ENCODE data around the gene CPNE9. TPM values are rescaled to one million over a fixed set of nuclear protein-coding genes. Genes with fewer than 3 reads are reported as not detected.

CPNE9 gene
- total RNA-seq, 1 experiment from 2014 or later = not detected

- Histone ChIP-seq H3K9me3 (no peaks in the 10 kb centered on the region), H3K27me3 (replicated peaks; ENCODE audit: control insufficient read depth, insufficient read depth, low read length) (no peaks in the 10 kb centered on the region), H3K4me3 (ENCODE audit: low read depth, low read length) (peak within 1 kb of the TSS; percentile 94), H3K36me3 (ENCODE audit: control insufficient read depth, insufficient read depth, low read length) (peaks cover 1% of the 10 kb centered on the region; the same call in 1 of the 2 replicates), H3K4me1 (peaks cover 8% of the 10 kb centered on the region; the same call in 1 of the 2 replicates)
- Mint-ChIP-seq H3K36me3 (ENCODE audit: insufficient read depth, unreplicated experiment) (peaks cover 24% of the 10 kb centered on the region), H3K27ac (ENCODE audit: unreplicated experiment) (peak within 1 kb of the TSS; percentile 89), H3K4me3 (ENCODE audit: unreplicated experiment) (peak within 1 kb of the TSS; percentile 88), H3K9me3 (ENCODE audit: unreplicated experiment) (no peaks in the 10 kb centered on the region), H3K4me1 (ENCODE audit: low read depth, unreplicated experiment) (no peaks in the 10 kb centered on the region), H3K27me3 (ENCODE audit: insufficient read depth, unreplicated experiment) (no peaks in the 10 kb centered on the region)
- POLR2A ChIA-PET = interaction anchor here (0.6 to 1.8 kb wide), 6 partner anchors 17 to 197 kb away, joined by 3 to 14 read pairs (median 4); partner anchors contain the start of genes ARPC4, BRPF1 and TADA3
- peak; percentile 97 to 98 for DNase-seq
- TF ChIP-seq CTCF (IDR thresholded peaks at IDR 0.05; ENCODE audit: insufficient read depth in 1 of 2, low read depth in 1 of 2, low read length in 1 of 2, severe bottlenecking in 1 of 2, unreplicated experiment in 1 of 2) = peak in 1 of 2 experiments; percentile 29
- CTCF ChIA-PET = interaction anchor here (1.0 to 1.4 kb wide), 5 partner anchors 19 to 246 kb away, joined by 3 to 7 read pairs (median 5); partner anchors contain the start of genes ARPC4 and BRPF1
- TSS peak; percentile 53 for BruUV-seq (replicated peaks)
- intact Hi-C loops (cut with micrococcal nuclease; ENCODE audit: unreplicated experiment) = loop anchor here (1.0 to 2.0 kb wide), 3 partner anchors 19 to 42 kb away; partner anchors contain the start of genes BRPF1 and TADA3
Observed at GRCh38 chr3:9749645-9750555, 46.3 kb downstream of the CPNE9 start, which contains the start of gene OGG1. Gene OGG1, plus strand, starts transcription at chr3:9749952. Its CDS starts 335 bp downstream, at chr3:9750287.

GRCh38 chr3:9750556-9751411 lies 47.2 kb downstream of the CPNE9 start:
- peaks cover 1% of the 10 kb centered on the region; the same call in 1 of the 2 replicates for H3K36me3 ChIP-seq (ENCODE audit: control insufficient read depth, insufficient read depth, low read length)
- intact Hi-C loops (cut with micrococcal nuclease; ENCODE audit: unreplicated experiment) = loop anchor here (1.0 kb wide), 1 partner anchor 42 kb away; the partner anchor contains the start of gene TADA3

More at GRCh38 chr3:9750556-9751411, 47.2 kb downstream of the CPNE9 start:
- peaks cover 27% of the 10 kb centered on the region for H3K36me3 Mint-ChIP-seq (ENCODE audit: insufficient read depth, unreplicated experiment)
- H3K4me1 ChIP-seq = peaks cover 8% of the 10 kb centered on the region; the same call in 1 of the 2 replicates
- CTCF ChIA-PET = interaction anchor here (0.7 kb wide), 1 partner anchor 42 kb away, joined by 4 read pairs; the partner anchor contains the start of gene ARPC4
- H3K4me1 Mint-ChIP-seq (ENCODE audit: low read depth, unreplicated experiment) = no peaks in the 10 kb centered on the region
- H3K9me3 ChIP-seq = no peaks in the 10 kb centered on the region
- H3K27ac Mint-ChIP-seq (ENCODE audit: unreplicated experiment) = peak overlapping the region; percentile 89
- no TSS peak for BruUV-seq (replicated peaks)
- DNase-seq = peak in 1 of 2 experiments; percentile 58
- H3K4me3 Mint-ChIP-seq (ENCODE audit: unreplicated experiment) = peak overlapping the region; percentile 88
- H3K27me3 ChIP-seq (replicated peaks; ENCODE audit: control insufficient read depth, insufficient read depth, low read length) = no peaks in the 10 kb centered on the region
- H3K27me3 Mint-ChIP-seq (ENCODE audit: insufficient read depth, unreplicated experiment) = no peaks in the 10 kb centered on the region
- no peaks in the 10 kb centered on the region for H3K9me3 Mint-ChIP-seq (ENCODE audit: unreplicated experiment)
- POLR2A ChIA-PET = interaction anchor here (0.5 to 0.6 kb wide), 2 partner anchors 25 to 119 kb away, joined by 3 read pairs; no protein-coding TSS in a partner anchor
- TF ChIP-seq CTCF (IDR thresholded peaks at IDR 0.05; ENCODE audit: insufficient read depth in 1 of 2, low read depth in 1 of 2, low read length in 1 of 2, severe bottlenecking in 1 of 2, unreplicated experiment in 1 of 2) = no peak
- peak overlapping the region; percentile 94 for H3K4me3 ChIP-seq (ENCODE audit: low read depth, low read length)
